ENCODE data around the gene SHC2.
"Not testable (repeated sequence)": the region's sequence is repeated elsewhere in the genome, so short reads cannot be mapped to it uniquely, and the experiment has no call there.

The SHC2 gene

DNA sequence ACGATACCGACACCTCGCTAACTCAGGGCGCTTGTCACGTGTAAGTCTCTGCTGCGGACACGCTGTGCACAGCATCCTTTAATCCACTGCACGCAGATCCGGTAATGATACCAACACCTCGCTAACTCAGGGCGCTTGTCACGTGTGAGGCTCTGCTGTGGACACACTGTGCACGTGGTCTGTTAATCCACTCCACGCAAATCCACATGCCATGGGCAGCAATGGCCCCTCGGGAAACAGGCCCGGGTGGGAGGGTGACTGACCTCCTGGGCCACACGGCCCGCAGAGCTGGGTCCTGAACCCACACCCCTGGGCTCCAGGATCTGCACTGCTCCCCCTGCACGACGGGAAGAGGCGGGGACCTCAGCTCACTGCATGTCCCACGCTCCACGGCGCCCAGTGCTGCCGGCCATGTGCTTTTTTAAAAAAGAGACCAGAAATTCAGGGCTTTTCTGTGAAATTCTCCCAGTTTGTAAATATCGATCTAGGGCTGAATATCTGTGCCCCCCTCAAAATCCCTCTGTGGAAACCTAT is 16.1 kb downstream of the SHC2 start:
- DNase-seq = no peak

DNA sequence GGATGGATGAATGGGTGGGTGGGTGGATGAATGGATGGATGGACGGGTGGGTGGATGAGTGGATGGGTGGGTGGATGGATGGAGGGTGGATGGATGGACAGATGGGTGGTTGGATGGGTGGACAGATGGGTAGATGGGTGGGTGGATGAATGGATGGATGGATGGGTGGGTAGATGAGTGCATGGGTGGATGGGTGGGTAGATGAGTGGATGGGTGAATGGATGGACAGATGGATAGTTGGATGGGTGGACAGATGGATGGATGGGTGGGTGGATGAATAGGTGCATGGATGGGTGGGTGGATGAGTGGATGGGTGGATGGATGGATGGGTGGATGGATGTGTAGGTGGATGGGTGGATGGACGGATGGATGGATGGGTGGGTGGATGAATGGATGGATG is 17.8 kb downstream of the SHC2 start:
- no peak for DNase-seq

GRCh38 chr19:442085-442484 is 18.7 kb downstream of the SHC2 start:
- no peak for DNase-seq

GRCh38 chr19:441213-441836 is 19.5 kb downstream of the SHC2 start:
- no peak for DNase-seq

GRCh38 chr19:440391-441212 is 20.2 kb downstream of the SHC2 start:
- DNase-seq = no peak

DNA sequence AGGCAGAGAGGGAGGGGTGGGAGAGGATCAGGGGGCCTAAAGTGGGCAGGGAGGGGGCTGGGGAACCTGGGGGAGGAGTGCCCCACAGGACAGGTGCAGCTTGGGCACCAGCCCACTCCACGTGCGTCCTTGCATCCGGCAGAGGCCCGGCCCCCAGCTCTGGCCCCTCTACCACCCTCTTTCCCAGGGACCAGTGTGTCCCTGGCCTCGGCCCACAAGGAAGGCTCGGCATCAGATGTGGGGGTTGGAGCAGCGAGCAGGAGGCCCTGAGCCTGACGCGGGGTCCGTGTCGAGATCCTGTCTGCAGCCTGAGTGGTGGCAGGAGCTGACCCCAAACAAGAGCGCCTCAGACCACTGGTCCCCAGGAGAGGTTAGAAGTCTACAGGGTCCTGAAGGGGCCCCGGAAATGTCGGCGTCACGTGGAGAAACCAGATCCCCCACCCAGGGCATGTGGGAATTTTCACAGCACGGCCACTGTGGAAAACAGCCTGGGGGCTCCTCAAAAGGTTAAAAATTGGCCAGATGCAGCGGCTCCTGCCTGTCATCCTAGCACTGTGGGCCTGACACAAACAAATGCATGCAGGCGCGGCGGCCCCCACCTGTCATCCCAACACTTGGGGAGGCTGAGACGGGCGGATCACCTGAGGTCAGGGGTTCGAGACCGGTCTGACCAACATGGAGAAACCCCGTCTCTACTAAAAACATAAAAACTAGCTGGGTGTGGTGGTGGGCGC is 21.5 kb downstream of the SHC2 start:
- no peak for DNase-seq

DNA sequence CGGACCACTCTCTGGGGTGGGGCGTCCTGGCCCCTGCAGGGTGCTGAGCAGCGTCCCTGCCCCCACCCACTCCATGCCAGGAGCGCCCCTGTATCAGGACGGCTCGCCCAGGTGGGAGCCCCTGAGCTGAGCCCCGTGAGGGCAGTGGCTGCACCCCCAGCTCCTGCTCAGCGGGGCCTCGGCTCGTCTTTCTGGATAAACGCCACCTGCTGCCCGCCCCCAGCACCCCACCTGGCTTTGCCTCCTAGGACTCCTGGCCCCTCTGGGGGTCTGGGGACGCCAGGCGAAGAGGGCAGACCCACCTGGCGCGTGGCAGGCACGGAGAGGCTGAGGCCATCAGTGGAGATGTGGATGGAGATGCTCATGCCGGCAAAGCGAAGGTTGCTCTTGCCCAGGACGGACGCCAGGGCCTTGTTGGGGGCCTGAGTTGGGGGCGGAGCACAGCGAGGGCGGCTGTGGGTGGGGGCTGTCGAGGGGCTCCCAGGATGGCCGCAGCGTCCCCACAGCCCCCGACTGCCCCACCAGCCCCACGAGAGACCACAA is 22.3 kb downstream of the SHC2 start:
- no peak for DNase-seq

DNA sequence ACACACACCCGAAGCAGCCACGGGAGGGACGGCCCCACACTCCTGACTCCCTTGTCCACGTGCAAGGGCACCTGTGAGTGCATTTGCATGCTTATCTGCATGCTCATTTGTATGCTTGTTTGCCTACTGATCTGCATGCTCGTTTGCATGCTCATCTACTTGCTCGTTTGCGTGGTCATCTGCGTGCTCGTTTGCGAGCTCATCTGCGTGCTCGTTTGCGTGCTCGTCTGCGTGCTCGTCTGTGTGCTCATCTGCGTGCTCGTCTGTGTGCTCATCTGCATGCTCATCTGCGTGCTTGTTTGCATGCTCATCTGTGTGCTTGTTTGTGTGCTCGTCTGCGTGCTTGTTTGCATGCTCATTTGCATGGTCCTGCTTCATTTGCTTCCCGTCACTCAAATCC is 23.8 kb downstream of the SHC2 start:
- no peak for DNase-seq

DNA sequence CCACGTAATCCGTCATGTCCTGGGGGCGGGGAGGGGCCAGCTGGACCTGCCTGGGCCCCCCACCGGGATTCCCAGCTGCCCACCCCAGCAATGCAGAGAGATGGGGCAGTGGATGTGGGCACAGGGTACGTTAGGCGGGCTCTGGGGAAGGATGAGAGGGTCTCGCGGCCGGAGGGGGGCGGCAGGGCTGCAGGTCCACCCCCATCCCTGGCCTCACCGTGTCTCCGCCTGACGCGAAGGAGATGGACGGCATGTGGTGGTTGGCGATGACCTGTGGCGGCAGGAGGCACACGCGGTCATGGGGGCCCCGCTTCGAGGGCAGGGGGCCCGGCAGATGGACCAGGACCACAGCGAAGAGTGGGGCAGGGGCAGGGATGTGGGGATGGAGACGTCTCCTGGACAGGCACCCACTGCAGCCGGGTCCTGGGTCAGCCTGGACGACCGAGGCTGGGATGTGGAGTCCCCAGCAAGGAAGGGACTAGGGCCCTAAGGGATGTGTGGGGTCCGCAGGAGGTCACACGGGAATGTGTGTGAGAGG is 24.4 kb downstream of the SHC2 start:
- DNase-seq = no peak

- DNase-seq = peak; percentile 23
Measured at GRCh38 chr19:435707-436412, 25.0 kb downstream of the SHC2 start.

DNA sequence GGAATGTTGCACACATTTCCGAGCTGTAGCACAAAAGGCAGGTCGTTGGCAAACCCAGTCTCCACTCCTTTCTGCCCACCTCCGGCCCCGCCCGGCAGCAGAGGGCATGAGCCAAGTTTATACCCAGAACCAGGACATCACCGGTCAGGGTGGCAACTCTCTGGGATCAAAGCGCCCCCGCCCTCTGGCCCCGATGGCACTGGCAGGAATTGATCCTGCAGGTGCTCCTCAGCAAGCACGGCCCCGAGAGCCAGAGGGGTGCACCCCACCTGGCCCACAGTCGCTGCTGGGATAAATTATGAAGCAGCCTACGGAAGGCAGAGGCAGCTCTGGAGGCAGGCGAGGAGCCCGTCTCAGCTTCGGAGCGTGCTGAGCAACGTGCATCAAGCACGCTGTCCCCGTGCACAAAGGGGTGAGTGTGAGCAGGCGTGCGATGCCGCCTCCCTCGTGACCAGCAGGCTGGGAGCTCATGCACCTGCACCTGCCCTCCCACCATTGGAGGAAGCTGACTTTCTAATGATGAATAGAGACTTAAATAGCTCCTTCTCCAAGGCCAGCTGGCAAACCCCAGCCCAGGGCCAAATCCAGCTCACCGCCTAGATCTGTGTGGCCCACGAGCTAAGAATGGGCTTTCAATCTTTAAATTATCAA is 25.7 kb downstream of the SHC2 start:
- peak; percentile 49 for DNase-seq

DNA sequence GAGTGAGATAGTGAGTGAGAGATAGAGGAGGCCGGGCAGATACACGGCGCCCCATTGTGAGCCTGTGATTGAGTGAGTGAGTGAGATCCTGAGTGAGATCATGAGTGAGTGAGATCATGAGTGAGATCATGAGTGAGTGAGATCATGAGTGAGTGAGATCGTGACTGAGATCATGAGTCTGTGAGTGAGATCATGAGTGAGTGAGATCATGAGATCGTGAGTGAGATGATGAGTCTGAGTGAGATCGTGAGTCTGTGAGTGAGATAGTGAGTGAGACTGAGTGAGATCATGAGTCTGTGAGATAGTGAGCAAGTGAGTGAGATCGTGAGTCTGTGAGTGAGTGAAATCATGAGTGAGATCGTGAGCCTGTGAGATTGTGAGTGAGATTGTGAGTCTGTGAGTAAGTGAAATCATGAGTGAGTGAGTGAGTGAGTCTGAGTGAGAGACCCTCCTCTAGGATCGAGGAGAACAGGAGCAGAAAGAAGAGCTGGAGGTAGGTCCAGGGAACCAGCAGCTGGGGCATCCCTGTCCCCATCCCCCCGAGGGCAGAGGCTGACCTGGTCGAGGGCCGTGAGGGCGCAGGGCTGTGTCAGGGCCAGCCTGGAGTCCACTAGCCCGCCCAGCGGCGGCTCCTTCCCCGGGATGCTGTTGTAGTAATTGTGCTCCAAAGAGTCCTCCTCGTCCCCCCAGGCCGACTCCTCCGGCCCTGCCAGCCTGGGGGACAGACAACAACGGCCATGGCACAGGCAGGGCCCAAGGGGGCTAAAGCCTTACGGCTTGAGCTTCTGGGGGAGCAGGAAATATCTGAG is 26.5 kb downstream of the SHC2 start:
- no peak for DNase-seq

DNA sequence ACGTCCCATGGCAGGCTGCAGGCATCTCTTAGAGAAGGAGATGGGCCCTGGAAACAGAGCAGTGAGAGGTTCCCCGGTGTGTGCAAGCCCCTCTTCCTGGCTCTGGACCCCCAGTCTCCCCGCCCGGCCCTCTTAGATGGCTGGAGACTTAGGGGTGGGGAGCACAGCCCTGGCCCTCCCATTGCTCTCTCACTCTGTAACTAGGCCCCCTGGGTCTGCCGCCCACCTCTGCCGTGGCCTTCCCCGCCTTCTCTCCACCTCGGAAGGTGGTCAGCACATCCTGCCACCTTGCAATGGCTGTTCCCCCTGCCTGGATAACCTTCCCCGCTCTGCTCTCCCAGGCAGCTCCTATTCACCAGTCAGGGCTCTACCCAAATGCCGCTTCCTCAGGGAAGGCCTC is 30.1 kb downstream of the SHC2 start:
- no peak for DNase-seq

- DNase-seq = no peak
Measured at GRCh38 chr19:428149-428548, 32.7 kb downstream of the SHC2 start.

GRCh38 chr19:427675-428074 is 33.2 kb downstream of the SHC2 start:
- DNase-seq = not testable (repeated sequence)

DNA sequence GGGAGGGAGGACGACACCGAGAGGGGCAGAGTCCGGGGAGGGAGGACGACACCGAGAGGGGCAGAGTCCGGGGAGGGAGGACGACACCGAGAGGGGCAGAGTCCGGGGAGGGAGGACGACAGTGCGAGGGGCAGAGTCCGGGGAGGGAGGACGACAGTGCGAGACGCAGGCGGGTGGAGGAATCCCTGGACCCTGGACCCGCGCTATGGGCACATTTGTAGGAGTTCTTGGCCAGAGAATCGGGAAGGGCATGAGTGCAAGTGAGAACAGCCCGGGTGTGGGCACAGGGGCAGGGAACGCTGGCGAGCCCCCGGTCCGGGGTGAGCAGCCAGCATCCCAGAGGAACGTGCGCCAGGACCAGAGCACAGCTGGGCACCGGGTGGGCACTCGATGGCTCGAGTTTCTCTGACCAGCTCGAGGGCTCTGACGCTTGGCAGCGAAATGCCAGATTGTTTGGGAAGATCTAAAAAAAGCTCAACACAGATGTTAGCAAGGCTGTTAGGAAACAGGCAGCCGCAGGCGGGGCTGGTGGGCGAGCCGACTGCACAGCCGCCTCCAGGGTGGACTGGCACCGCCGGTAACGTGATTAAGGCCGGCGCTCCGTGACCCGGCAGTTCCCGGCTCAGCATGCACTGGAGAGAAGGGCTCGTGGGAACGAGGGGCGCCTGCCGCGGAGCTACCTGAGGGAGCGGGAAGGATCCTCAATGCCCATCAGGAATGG is 33.9 kb downstream of the SHC2 start:
- DNase-seq = no peak

GRCh38 chr19:425056-425455 is 35.8 kb downstream of the SHC2 start:
- no peak for DNase-seq

- no peak for DNase-seq
Measured at GRCh38 chr19:424546-424945, 36.3 kb downstream of the SHC2 start.

GRCh38 chr19:423691-424466 is 37.0 kb downstream of the SHC2 start:
- DNase-seq = no peak

DNA sequence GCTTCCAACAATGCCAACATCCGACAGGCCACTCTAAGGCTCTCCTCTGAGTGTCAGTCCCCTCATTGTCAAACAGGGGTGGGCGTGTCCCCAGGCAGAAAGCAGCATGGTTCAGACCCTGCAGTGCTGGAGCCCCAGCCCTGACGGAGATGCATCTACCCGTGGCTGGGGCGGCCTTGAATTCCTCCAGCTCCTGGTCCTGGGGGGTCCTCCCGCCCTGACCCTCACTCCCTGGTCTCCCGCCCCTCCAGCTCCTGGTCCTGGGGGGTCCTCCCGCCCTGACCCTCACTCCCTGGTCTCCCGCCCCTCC is 38.0 kb downstream of the SHC2 start:
- DNase-seq = not testable (repeated sequence)
